Lower leg skin (tissue), 4 donors: Measurements from ENCODE around the gene ZNF555. TPM values are rescaled to one million over a fixed set of nuclear protein-coding genes. Genes with fewer than 3 reads are reported as not detected.

Experiments
- DNase-seq, 2 donors: peaks; one replicate each; pipeline ENCODE4 v3.0.0-alpha.2; 2019; ENCODE audit warnings: low spot score in 2 of 2
- H3K4me3 ChIP-seq: fragments of 200-600 bp; sonication (generic); 2 replicates; pipeline ENCODE4 v1.5.1; 2017; ENCODE audit warnings: mild to moderate bottlenecking, low read depth; ENCODE audit not compliant: poor library complexity, severe bottlenecking
- CTCF ChIP-seq, 3 donors: fragments of 450-650 bp; IDR thresholded peaks; one replicate each; pipeline ENCODE4 v1.5.1; 2016; ENCODE audit warnings: antibody characterized with exemption in 3 of 3, mild to moderate bottlenecking in 3 of 3, moderate library complexity in 2 of 3
- POLR2A ChIP-seq, 2 donors: fragments of 450-650 bp; IDR thresholded peaks; one replicate each; pipeline ENCODE4 v1.6.1; 2016 to 2017; ENCODE audit warnings: antibody characterized with exemption in 2 of 2, mild to moderate bottlenecking in 1 of 2, moderate library complexity in 1 of 2
- WGBS, 2 donors: methylation state at CpG; one replicate each; pipeline ENCODE4 v1.1.5; 2018; 5-methylcytosine and 5-hydroxymethylcytosine counted together
- intact Hi-C: fragments of 100-400 bp; cut with DNase I; formaldehyde crosslinking; loops from one replicate; pipeline ENCODE4 v1.15.0; 2023; ENCODE audit warnings: low total_unique reads
- total RNA-seq, 4 donors: library from RNA; depleted of rRNA; stranded (reverse); fragments of >200 nt; gene quantifications; one replicate each; pipeline ENCODE4 v1.1.0, GENCODE V29; 2016

Gene ZNF555
- total RNA-seq, 4 donors from 2014 or later = 2.4 to 5.5 (median 3.6) TPM

DNA sequence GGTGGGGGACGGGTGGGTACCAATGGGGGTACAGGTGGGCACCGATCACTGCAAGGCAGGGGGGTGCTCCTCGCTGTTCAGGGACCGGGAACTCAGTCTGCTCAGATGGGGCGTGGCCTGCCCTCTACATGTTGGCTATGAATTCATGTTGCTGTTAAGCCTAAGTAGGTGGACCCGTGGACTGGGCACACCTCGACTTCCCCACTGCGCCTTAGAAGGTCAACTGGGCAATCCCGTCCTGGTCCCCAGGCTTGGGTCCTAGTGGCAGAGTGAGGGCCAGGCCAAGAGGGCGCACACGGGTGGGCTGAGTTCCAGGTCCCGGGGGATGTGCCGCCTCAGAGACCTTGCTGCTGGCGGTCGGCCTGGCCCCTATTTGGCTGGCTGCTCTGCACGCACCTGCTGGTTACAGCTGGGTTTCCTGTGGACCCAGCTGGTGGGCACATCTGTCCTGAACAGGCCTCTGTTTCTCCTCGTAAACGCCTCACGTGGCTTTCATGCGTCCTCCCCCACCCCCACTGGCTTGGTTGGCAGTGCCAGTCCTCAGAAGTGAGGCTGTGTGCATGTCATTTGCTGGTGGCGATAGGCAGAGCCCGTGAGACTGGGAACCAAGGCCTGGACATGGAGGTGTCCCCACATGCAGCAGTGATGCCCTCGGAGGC is 35.2 kb upstream of the ZNF555 start:
- no peak for DNase-seq
- H3K4me3 ChIP-seq = no peak overlapping the region
- WGBS, 2 donors = 94 to 98% methylated on average over 12 to 21 of the region's 23 CpGs
- intact Hi-C loops = no loop called here
- TF ChIP-seq POLR2A (IDR thresholded peaks at IDR 0.05) (no peak), CTCF (IDR thresholded peaks at IDR 0.05) (no peak)

DNA sequence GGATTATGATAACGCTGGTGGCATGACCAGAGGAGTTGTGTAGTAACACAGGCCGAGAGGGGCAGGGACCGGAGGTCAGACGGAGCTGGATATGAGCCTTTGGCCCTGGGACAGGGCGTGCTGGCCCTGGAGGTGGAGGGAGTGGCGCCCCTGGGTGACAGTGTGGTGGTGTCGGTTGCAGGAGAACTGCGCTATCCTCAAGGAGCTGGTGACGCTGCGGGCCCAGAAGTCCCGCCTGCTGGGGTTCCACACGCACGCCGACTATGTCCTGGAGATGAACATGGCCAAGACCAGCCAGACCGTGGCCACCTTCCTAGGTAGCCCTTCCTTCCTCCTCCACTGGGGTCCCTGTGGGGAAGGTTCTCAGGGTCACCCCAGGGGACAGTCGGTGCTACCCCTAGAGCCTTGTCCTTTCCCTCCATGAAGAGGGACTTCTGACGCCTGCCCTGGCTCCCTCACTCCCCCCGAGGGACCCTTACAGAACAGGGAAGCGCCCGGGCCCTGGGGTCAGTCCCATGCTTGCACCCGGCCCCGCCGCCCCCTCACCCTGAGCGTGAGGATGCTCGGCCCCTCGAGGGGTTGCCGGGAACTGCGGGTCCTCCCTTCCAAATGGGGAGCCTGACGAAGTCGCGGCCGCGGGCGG is 34.4 kb upstream of the ZNF555 start:
- WGBS, 2 donors = 92 to 96% methylated on average over 31 to 34 of the region's 34 CpGs
- no peak overlapping the region for H3K4me3 ChIP-seq
- no peak for DNase-seq
- TF ChIP-seq CTCF (IDR thresholded peaks at IDR 0.05) (no peak), POLR2A (IDR thresholded peaks at IDR 0.05) (no peak)
- intact Hi-C loops = no loop called here

- TF ChIP-seq CTCF (IDR thresholded peaks at IDR 0.05) = no peak
- TF ChIP-seq POLR2A (IDR thresholded peaks at IDR 0.05) = no peak
- no peak overlapping the region for H3K4me3 ChIP-seq
- 95 to 97% methylated on average over 37 to 38 of the region's 56 CpGs for WGBS, 2 donors
- no peak for DNase-seq
- intact Hi-C loops = no loop called here
These were observed 33.7 kb upstream of the ZNF555 start for GRCh38 chr19:2807379-2808128.

GRCh38 chr19:2808129-2808941 is 32.9 kb upstream of the ZNF555 start:
- no peak overlapping the region for H3K4me3 ChIP-seq
- intact Hi-C loops = no loop called here
- no peak for DNase-seq
- WGBS, 2 donors = 94 to 95% methylated on average over 40 to 41 of the region's 41 CpGs
- TF ChIP-seq CTCF (IDR thresholded peaks at IDR 0.05) (no peak), POLR2A (IDR thresholded peaks at IDR 0.05) (no peak)

GRCh38 chr19:2809387-2810140 is 31.7 kb upstream of the ZNF555 start:
- 90 to 93% methylated on average over 31 of the region's 37 CpGs for WGBS, 2 donors
- intact Hi-C loops = no loop called here
- TF ChIP-seq POLR2A (IDR thresholded peaks at IDR 0.05) = no peak
- no peak for TF ChIP-seq CTCF (IDR thresholded peaks at IDR 0.05)
- H3K4me3 ChIP-seq = no peak overlapping the region
- no peak for DNase-seq
